ENCODE data around the gene LBH.
"Not testable (repeated sequence)": the region's sequence is repeated elsewhere in the genome, so short reads cannot be mapped to it uniquely, and the experiment has no call there.

The LBH gene

GRCh38 chr2:30257266-30258214, 26.2 kb downstream of the LBH start:
- DNase-seq (ENCODE audit: low read depth in 2 of 2): no peak

- DNase-seq (ENCODE audit: low read depth in 2 of 2): no peak
These were observed 27.7 kb downstream of the LBH start for GRCh38 chr2:30259071-30259470.

GRCh38 chr2:30259827-30260679, 28.7 kb downstream of the LBH start:
- no peak for DNase-seq (ENCODE audit: low read depth in 2 of 2)

- no peak for DNase-seq (ENCODE audit: low read depth in 2 of 2)
These were observed 29.6 kb downstream of the LBH start for GRCh38 chr2:30260941-30261340.

- no peak for DNase-seq (ENCODE audit: low read depth in 2 of 2)
These were observed 30.4 kb downstream of the LBH start for GRCh38 chr2:30261695-30262211.

- no peak for DNase-seq (ENCODE audit: low read depth in 2 of 2)
These were observed 31.5 kb downstream of the LBH start for GRCh38 chr2:30262716-30263309.

GRCh38 chr2:30264274-30264673, 32.9 kb downstream of the LBH start:
- no peak for DNase-seq (ENCODE audit: low read depth in 2 of 2)

- DNase-seq (ENCODE audit: low read depth in 2 of 2): no peak
These were observed 34.0 kb downstream of the LBH start for GRCh38 chr2:30265052-30266015.

GRCh38 chr2:30266051-30266621, 34.8 kb downstream of the LBH start:
- DNase-seq (ENCODE audit: low read depth in 2 of 2): no peak

- DNase-seq (ENCODE audit: low read depth in 2 of 2): no peak
These were observed 35.4 kb downstream of the LBH start for GRCh38 chr2:30266705-30267104.

GRCh38 chr2:30267161-30267975, 36.0 kb downstream of the LBH start:
- no peak for DNase-seq (ENCODE audit: low read depth in 2 of 2)

GRCh38 chr2:30268296-30268871, 37.0 kb downstream of the LBH start:
- no peak for DNase-seq (ENCODE audit: low read depth in 2 of 2)

- DNase-seq (ENCODE audit: low read depth in 2 of 2): not testable (repeated sequence)
These were observed 37.9 kb downstream of the LBH start for GRCh38 chr2:30269114-30269770.

- DNase-seq (ENCODE audit: low read depth in 2 of 2): no peak
These were observed 38.4 kb downstream of the LBH start for GRCh38 chr2:30269771-30270145.

- no peak for DNase-seq (ENCODE audit: low read depth in 2 of 2)
These were observed 38.8 kb downstream of the LBH start for GRCh38 chr2:30270166-30270565.

GRCh38 chr2:30271301-30271700, 40.0 kb downstream of the LBH start:
- DNase-seq (ENCODE audit: low read depth in 2 of 2): no peak

- DNase-seq (ENCODE audit: low read depth in 2 of 2): no peak
These were observed 41.0 kb downstream of the LBH start for GRCh38 chr2:30272286-30272685.

GRCh38 chr2:30272761-30273573, 41.6 kb downstream of the LBH start:
- DNase-seq (ENCODE audit: low read depth in 2 of 2): no peak
